HG03066 (cell line): Measurements from ENCODE around the gene RHOT2.
"Not testable (repeated sequence)": the region's sequence is repeated elsewhere in the genome, so short reads cannot be mapped to it uniquely, and the experiment has no call there.

Source experiments
- ATAC-seq: cut with Tn5 transposase; IDR thresholded peaks from one replicate; pipeline ENCODE4 v1.9.1; 2021; ENCODE audit warnings: low read depth; ENCODE audit not compliant: unreplicated experiment

The RHOT2 gene

DNA sequence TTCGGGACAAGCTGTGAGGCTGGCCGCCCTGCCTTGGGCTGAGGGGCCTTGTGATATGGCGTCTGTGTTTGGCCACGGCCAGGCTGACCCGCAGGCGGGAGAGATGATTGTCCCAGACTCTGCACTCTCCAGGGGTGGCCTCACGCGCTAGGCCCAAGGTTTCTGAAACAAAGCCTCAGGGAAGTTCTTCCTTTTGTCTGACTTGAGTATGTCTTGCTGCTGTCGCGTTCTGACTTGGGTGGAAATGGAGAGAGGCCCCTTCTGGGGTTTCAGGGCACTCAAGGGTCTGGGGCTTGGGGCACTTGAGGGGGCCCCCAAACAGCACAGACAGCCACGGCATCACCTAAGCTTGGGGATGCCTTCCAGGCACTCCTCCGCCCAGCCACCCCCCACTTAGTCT is 43.2 kb downstream of the RHOT2 start:
- no peak for ATAC-seq

DNA sequence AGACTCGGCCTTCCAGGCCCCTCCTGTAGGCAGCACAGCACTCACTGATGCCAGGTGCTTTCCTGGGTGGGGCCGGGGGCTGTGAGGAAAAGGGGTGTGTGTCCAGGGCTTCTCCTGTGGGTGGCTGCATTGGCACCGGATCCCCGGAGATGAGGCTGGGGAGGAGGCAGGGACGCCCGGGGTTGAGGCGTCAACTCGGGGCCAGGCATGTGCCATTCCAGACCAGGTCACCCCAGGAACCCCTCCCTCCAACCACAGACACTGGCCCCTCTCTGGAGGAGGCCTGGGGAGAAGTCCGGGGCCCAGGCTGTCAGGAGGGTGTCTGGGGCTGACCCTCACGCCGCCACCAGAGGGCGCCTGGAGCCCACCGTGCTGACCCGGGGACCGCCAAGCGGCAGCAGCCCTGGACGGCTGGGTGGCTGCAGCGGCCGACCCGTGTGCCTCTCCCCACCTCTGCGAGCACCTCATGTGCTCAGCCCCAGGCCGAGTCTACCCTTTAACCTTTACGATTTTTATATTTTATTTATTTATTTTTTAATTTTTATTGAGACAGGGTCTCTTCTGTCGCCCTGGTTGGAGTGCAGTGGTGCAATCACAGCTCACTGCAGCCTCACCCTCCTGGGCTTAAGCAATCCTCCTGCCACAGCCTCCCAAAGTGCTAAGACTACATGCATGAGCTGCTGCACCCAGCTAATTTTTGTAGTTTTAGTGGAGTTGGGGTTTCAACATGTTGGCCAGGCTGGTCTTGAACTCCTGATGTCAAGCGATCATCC is 43.8 kb downstream of the RHOT2 start:
- ATAC-seq, result no peak

DNA sequence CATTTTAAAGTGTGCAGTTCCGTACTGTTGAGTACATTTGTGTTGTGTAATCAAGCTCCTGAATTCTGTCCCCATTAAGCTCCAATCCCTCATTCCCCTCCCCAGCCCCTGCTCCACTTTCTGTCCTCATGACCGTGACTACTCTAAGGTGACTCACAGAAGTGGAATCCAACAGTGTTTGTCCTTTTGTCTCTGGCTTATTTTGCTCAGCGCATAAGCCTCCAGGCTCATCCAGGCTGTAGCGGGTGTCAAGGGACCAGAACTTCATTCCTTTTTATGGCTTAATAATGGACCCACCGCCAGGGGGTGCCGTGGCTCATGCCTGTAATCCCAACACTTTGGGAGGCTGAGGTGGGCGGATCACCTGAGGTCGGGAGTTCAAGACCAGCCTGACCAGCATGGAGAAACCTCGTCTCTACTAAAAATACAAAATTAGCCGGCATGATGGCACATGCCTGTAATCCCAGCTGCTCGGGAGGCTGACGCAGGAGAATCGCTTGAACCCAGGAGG is 44.9 kb downstream of the RHOT2 start:
- not testable (repeated sequence) for ATAC-seq

DNA sequence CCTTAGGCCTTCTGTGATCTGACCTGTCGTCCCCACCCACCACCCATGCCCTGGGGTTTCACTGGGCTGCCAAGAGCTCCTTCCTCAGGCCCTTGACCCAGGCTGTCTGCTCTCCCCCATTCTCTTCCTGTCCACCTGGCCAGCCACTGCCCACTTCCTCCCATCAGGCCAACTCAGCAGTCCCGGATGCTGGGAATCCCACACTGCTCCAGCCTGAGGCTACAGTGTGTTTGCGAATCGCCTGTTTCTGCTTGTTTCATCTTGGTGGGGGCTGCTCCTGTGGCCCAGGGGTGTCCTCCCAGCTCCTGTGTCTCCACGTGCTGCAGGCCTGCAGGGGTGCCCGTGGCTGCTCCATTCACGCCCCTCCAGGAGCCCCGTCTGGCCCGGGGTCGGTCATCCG is 46.1 kb downstream of the RHOT2 start:
- ATAC-seq, result no peak

DNA sequence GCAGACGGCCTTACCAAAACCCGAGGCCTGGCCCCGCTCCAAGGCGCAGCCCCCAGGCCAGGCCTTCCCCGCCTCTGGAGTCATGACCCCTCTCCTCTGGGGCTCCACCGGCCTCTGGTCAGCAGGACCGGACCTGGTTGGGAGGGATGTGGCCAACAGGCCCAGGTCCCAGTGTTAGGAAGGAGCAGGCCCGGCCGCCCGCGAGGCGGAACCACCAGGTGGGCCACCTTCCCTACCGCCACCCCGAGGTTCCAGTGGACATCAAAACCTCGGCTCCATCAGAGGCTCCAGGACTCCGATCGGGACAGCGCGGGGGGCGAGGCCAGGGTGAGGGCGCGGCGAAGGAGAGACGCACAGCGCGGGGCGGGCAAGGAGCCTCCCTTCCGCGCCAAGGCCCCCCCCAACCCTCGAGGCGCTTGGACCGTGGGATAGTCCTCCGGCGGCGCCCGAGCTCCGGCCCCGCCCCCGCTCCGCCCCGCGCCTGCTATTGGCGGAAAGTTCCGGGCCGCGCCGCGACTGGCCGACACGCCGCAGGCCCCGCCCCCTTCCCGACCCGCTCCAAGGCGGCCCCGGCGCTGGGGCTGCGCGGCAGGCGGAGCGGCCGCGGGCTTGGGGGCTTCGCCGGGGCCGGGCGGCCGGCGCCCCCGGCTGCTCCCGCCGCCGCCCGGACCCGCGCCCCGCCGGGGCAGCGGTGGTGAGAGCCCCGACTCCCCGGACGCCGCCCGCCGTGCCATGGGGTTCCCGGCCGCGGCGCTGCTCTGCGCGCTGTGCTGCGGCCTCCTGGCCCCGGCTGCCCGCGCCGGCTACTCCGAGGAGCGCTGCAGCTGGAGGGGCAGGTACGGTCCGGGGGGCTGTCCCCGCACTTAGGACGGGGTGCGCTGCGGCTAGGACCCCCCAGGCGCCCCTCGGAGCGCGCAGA is 46.9 kb downstream of the RHOT2 start, which contains the start of gene METRN:
METRN (plus strand) TSS at position 561 of the 919 bp plus-strand sequence; CDS start at position 733, 172 bp downstream.
- ATAC-seq, result peak; percentile 56

DNA sequence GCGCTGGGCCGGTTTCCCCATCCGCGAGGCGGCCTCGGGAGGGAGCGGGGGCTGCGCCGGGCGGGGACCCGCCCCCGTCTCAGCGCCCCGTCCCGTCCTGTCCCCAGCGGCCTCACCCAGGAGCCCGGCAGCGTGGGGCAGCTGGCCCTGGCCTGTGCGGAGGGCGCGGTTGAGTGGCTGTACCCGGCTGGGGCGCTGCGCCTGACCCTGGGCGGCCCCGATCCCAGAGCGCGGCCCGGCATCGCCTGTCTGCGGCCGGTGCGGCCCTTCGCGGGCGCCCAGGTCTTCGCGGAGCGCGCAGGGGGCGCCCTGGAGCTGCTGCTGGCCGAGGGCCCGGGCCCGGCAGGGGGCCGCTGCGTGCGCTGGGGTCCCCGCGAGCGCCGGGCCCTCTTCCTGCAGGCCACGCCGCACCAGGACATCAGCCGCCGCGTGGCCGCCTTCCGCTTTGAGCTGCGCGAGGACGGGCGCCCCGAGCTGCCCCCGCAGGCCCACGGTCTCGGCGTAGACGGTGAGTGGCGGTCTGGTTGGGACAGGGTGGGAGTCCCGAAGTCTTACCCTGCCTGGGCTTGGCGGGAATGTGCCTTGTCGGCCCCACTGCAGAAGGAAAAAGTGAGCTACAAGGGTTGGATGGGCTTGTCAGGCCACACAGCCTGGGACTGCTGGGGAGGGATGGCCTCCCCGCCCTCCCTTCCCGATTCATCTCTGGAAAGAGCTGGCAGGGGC is 47.7 kb downstream of the RHOT2 start:
- ATAC-seq, result no peak

DNA sequence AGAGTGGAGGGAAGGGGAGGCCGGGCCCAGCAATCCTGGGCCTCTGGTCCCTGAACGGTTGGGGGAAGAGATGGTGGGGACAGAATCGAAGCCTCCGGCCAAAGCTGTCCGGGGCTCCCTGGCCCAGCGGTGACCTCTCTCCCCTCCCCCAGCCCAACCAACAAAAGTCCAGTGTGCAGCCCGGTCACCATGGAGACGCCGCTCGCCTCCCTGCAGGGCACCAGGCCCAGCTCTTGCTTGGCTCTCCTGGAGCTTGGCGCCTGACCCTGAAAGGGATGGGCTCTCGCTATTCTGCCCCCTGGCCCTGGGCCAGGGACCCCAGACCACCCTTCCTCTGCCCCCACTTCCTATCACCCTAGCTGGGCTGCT is 48.3 kb downstream of the RHOT2 start:
- ATAC-seq, result no peak

DNA sequence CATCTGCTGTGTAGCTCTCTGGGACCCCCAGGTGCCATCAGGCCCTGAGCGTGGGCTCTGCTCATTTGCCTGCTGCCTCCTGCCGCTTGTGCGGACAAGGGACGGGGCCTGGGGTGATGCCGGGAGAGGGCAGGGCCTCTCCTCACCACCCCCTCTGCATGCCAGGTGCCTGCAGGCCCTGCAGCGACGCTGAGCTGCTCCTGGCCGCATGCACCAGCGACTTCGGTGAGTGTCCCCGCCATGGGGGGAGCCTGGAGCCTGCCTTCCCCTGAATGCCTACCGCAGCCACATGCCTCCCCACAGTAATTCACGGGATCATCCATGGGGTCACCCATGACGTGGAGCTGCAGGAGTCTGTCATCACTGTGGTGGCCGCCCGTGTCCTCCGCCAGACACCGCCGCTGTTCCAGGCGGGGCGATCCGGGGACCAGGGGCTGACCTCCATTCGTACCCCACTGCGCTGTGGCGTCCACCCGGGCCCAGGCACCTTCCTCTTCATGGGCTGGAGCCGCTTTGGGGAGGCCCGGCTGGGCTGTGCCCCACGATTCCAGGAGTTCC is 48.9 kb downstream of the RHOT2 start:
- no peak for ATAC-seq

- no peak for ATAC-seq
Observed at GRCh38 chr16:717450-718245, 49.7 kb downstream of the RHOT2 start.

DNA sequence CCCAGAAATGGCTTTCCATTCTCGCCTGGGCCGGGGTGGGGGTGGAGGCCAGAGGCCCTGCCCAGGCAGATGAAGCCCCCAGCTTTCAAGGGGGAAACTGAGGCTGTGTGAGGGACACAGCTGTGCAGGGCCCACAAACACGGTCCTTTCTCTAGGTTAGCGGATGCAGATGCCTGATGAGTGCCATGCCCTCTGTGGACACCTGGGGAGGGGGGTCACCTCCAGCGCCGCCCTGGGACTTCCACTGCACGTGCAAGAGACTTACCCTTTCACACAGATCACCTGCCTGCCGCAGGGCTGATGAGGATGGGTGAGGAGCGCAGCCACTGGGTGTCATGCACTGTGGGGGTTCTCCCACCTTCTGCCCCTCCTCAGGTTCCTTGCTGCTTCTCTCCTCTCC is 50.5 kb downstream of the RHOT2 start:
- ATAC-seq, result no peak

- no peak for ATAC-seq
Observed at GRCh38 chr16:718922-719321, 51.0 kb downstream of the RHOT2 start.

GRCh38 chr16:719815-720446 is 52.0 kb downstream of the RHOT2 start:
- no peak for ATAC-seq

DNA sequence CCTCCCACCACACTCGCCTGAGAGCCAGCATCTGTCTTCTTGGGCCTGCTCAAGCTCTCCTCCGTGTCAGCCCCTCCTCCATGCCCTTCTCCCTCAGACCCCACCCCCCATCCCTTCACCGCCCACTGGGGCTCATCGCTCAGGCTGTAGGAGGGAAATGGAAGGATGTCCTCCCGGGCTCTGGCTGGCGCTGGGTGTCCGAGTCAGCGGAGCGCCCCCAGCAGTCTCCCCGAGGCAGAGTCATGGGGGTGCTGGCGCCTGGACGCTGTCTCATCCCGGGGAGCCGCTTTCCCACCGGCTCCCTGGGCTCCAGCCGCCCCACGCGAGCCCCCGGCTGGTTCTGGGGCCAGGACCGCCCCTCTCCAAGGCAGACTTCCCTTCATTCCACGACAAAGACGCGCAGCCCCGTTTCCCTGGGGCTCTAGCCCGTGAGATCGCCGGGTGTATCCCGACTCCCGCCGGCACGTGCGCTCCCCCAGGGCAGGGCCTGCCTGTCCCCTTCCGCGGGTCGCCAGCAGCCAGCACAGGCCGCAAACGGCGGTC is 52.6 kb downstream of the RHOT2 start:
- ATAC-seq, result peak; percentile 33

DNA sequence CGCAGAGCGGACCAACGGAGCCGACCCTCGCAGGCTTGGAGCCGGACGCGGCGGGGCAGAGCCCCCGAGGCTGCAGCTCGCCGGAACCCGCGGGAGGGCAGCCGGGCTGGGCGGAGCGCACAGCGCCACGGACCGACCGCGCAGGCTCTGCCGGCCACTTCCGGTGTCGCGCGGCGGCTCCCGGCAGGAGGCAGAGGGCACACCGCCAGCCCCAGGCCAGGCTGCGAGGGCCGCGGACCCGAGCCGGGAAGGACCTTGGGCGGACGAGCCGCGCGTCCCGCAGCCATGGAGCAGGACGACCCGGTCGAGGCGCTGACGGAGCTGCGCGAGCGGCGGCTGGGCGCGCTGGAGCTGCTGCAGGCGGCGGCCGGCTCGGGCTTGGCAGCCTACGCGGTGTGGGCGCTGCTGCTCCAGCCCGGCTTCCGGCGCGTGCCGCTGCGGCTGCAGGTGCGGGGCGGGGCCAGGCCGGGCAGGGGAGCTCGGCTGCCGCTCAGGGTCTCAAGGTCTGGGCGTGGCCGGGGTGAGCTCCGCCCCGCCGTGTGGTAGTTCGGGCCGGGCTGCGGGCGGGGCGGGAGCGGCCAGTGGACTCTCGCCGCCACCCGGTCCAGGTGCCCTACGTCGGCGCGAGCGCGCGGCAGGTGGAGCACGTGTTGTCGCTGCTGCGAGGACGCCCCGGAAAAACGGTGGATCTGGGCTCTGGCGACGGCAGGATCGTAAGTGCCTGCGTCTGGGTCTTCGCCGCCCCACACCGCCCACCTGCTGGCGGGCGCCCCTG is 53.2 kb downstream of the RHOT2 start, which contains the start of gene ANTKMT:
ANTKMT (plus strand) TSS at position 157 of the 775 bp plus-strand sequence; CDS start at position 286, 129 bp downstream.
- peak; percentile 70 for ATAC-seq

DNA sequence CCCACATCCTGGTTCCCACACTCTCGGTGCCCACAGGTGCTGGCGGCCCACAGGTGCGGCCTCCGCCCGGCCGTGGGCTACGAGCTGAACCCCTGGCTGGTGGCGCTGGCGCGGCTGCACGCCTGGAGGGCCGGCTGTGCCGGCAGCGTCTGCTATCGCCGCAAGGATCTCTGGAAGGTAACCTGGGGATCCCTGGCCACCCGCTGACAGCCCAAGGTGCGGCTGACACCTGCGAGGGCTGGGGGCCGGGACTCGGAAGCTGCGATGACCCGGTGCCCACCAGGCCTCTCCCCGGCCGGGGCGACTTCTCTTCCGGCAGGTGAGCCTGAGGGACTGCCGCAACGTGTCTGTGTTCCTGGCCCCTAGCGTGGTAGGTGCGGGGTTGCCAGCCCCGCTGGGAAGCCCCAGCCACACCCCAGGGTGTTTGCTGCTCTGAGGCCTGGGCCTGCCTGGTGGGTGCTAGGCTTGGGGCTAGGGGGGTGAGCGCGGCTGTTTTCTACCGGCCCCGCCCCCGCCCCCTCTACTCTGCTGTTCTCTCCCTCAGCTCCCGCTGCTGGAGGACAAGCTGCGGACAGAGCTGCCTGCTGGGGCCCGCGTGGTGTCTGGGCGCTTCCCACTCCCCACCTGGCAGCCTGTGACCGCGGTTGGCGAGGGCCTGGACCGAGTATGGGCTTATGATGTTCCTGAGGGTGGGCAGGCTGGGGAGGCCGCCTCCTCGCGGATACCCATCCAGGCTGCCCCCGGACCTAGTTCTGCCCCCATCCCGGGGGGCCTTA is 54.0 kb downstream of the RHOT2 start:
- no peak for ATAC-seq

DNA sequence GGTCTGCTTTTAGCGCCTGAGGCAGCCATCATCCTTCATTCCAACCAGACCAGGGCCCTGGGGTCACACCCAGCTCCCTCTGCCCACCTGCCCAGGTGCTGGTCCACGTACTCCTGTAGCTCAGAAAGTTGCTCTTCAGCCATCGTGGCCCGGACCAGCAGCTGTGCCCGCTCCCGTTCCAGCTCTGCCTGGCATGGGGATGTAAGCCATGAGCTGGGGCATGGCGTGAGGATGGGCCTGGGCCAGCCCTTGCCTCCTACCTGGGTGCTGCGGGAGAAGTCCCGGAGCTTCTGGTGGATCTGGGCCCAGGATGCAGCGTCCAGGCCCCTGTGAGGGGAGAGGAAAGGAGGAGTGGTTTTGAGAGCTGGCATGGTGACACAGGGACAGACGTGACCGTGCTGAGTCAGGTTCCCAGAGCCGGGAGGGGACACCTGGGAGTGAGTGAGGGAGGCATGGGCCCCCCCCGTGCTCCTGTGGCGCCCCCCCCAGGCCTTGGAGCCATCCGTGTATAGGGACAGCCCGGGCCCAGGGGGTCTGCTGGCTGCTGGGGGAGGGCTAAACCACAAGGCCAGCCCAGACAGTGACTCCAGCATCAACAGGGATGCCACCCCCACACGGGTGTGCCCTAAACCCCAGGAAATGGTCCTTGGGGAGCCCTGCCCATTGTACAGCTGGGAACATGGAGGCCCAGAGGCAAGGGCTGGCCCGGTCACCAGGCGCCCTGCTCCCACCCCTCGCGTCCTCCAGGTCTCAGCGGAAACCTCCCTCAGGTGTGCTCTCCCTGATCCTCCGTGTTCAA is 55.1 kb downstream of the RHOT2 start:
- no peak for ATAC-seq
